ENCODE data around the gene CDK6.

CDK6 gene

GRCh38 chr7:92661651-92662050 is 174.7 kb downstream of the CDK6 start:
- TF ChIP-seq, protein P1, sequence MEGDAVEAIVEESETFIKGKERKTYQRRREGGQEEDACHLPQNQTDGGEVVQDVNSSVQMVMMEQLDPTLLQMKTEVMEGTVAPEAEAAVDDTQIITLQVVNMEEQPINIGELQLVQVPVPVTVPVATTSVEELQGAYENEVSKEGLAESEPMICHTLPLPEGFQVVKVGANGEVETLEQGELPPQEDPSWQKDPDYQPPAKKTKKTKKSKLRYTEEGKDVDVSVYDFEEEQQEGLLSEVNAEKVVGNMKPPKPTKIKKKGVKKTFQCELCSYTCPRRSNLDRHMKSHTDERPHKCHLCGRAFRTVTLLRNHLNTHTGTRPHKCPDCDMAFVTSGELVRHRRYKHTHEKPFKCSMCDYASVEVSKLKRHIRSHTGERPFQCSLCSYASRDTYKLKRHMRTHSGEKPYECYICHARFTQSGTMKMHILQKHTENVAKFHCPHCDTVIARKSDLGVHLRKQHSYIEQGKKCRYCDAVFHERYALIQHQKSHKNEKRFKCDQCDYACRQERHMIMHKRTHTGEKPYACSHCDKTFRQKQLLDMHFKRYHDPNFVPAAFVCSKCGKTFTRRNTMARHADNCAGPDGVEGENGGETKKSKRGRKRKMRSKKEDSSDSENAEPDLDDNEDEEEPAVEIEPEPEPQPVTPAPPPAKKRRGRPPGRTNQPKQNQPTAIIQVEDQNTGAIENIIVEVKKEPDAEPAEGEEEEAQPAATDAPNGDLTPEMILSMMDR (IDR thresholded peaks at IDR 0.05; ENCODE audit: low read length, missing control alignments): no peak
- no peak for DNase-seq (ENCODE audit: low read depth)
- H3K4me3 ChIP-seq (replicated peaks; ENCODE audit: low read depth, low read length): no peak overlapping the region

- TF ChIP-seq, protein P1 (IDR thresholded peaks at IDR 0.05; ENCODE audit: low read length, missing control alignments): no peak
- DNase-seq (ENCODE audit: low read depth): no peak
- H3K4me3 ChIP-seq (replicated peaks; ENCODE audit: low read depth, low read length): no peak overlapping the region
Measured at GRCh38 chr7:92658671-92659070, 177.7 kb downstream of the CDK6 start.

GRCh38 chr7:92657391-92657790 is 179.0 kb downstream of the CDK6 start:
- H3K4me3 ChIP-seq (replicated peaks; ENCODE audit: low read depth, low read length): no peak overlapping the region
- no peak for DNase-seq (ENCODE audit: low read depth)
- TF ChIP-seq, protein P1 (IDR thresholded peaks at IDR 0.05; ENCODE audit: low read length, missing control alignments): no peak

DNA sequence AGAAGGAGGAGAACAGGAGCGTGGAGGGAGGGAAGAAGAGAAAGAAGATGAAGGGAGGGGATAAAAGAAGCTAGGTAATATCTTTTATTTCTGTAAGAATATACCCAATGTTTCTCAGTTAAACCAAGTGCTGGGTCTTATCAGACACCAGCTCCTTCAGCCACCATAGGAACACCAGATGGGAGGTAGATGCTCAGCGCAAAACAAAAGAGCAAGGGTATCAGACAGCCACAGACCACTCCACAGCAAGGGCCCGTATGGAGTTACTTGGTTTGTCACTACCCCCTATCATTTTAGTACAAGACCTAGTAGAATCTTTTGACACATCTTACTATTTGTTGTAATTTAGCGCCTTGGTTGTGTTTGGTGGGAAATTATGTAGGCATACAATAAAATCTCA is 180.3 kb downstream of the CDK6 start:
- TF ChIP-seq, protein P1 (IDR thresholded peaks at IDR 0.05; ENCODE audit: low read length, missing control alignments): no peak
- no peak overlapping the region for H3K4me3 ChIP-seq (replicated peaks; ENCODE audit: low read depth, low read length)
- DNase-seq (ENCODE audit: low read depth): no peak

DNA sequence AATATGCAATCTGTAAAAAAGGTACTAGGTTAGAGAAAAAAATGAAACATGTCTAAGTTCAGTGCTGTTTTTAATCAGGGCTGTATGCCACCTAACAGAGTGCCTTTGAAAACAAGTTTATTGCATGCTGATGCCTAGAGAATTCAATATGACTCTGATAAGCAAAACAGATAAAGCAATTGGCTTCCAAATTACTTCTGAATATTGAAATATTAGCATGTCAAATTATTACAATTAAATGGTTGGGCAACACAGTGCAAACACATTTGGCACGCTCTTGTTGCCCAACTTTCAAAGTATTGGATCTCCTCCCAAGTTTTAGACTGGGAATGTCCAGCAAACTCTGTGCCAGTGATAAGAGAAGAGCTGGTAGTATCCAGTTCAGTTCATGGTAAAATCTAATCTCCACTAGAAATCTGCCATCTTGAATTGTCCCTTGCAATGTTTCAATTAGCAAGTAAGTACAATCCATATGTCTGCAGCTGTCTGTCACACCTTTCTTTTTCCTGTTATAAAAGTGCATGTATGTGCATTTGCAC is 181.0 kb downstream of the CDK6 start:
- no peak for DNase-seq (ENCODE audit: low read depth)
- TF ChIP-seq, protein P1 (IDR thresholded peaks at IDR 0.05; ENCODE audit: low read length, missing control alignments): no peak
- no peak overlapping the region for H3K4me3 ChIP-seq (replicated peaks; ENCODE audit: low read depth, low read length)

DNA sequence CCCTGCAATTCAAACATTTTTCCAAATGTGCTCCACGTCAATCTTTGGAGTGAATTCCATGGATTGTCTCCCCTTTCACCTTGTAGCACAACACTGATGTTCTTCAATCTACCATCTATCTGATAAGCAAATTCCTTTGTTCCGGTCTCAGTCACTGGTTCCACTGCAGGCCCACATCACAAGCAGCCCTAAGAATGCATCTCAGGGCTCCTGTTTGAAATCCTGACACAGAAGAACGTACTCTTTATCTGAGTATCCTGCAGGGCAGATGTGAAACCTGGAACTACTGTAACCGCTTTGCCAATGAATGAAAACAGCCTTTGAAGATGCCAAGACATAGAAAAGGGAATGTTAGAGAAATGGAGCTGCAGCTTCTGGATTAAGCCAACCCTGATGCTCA is 183.2 kb downstream of the CDK6 start:
- no peak overlapping the region for H3K4me3 ChIP-seq (replicated peaks; ENCODE audit: low read depth, low read length)
- DNase-seq (ENCODE audit: low read depth): no peak
- TF ChIP-seq, protein P1 (IDR thresholded peaks at IDR 0.05; ENCODE audit: low read length, missing control alignments): no peak

DNA sequence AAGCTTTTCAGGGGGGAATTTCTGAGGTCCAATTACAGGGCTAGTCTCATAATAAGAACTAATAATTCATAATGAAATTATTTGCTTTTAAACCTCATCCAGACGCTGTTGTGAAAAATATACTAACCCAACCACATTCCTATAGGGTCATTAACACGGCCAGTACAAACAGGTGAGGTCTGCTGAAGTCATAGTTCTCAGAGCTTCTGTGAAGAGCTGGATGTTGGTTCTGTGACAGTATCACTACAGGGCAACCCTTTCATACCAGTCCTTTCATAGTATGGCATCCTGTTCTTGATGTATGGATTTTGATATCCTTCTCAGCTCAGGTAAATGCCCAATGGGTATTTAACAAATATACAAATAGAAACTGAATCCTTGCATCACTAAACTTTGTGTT is 183.8 kb downstream of the CDK6 start:
- TF ChIP-seq, protein P1 (IDR thresholded peaks at IDR 0.05; ENCODE audit: low read length, missing control alignments): no peak

More for the DNA sequence above, 183.8 kb downstream of the CDK6 start:
- DNase-seq (ENCODE audit: low read depth): no peak
- H3K4me3 ChIP-seq (replicated peaks; ENCODE audit: low read depth, low read length): no peak overlapping the region

All from fibroblast of pulmonary artery (primary cell).